Hepatic stellate cell (primary cell): Measurements from ENCODE around the gene TAF1B.

Experiments
- DNase-seq: peaks from one replicate; pipeline ENCODE4 v3.0.0; 2011; ENCODE audit warnings: low spot score

The TAF1B gene

GRCh38 chr2:9966491-9967022 lies 123.3 kb downstream of the TAF1B start:
- DNase-seq, result no peak

- DNase-seq, result no peak
These were observed 123.9 kb downstream of the TAF1B start for GRCh38 chr2:9967053-9967775.

GRCh38 chr2:9968553-9969497 lies 125.6 kb downstream of the TAF1B start:
- no peak for DNase-seq

GRCh38 chr2:9970200-9971044 lies 127.1 kb downstream of the TAF1B start:
- DNase-seq, result no peak

DNA sequence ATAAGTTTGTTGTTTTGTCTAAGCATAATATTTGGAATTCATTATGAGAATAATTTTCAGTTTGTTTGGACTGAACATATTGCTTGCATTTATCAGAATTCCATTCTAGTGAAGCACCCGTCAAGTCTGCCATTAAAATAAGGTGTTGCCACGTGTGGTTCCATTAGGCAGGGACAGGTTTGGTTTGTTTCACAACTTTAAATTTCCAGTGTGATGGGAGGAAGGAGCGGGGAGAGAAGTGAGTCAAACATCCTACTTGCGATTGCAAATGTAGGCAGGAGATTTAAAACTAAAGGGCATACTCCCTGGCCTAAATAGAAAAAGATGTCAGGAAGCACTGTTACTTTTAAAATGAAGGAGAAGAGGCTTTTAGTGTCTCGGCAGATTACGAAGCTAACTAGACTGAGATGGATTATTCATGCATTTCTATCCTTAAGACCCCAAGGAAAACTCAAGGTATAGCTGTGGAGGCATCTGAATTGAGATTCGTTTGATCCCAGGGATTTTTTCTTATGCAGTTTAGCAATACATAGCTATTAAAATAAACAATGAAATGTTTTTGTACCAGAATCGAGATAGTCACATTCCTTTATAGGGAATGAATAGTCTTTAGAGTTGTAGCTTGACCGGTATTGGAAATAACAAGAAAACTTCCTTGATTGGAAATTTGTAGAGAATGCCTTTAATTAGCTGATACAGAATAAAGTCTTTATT lies 128.0 kb downstream of the TAF1B start:
- DNase-seq, result no peak

DNA sequence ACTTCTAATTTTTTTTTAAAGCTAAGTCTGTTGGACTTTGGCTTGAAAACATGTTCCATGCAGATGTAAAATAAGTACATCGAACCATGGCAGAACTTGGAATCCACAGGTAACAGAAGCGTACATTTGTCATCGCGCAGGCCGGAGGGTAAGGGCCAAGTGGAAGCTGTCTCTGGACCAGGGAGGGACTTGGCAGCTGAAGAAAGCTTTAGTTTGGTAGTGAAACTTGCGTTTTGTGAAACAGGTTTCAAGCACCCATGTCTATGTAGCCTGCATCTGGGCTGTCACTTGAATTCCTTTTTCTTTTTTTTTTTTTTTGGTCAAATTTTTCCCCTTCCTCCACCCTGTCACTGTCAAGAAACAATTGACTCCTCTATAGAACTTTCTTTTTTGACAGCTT lies 128.6 kb downstream of the TAF1B start:
- no peak for DNase-seq

DNA sequence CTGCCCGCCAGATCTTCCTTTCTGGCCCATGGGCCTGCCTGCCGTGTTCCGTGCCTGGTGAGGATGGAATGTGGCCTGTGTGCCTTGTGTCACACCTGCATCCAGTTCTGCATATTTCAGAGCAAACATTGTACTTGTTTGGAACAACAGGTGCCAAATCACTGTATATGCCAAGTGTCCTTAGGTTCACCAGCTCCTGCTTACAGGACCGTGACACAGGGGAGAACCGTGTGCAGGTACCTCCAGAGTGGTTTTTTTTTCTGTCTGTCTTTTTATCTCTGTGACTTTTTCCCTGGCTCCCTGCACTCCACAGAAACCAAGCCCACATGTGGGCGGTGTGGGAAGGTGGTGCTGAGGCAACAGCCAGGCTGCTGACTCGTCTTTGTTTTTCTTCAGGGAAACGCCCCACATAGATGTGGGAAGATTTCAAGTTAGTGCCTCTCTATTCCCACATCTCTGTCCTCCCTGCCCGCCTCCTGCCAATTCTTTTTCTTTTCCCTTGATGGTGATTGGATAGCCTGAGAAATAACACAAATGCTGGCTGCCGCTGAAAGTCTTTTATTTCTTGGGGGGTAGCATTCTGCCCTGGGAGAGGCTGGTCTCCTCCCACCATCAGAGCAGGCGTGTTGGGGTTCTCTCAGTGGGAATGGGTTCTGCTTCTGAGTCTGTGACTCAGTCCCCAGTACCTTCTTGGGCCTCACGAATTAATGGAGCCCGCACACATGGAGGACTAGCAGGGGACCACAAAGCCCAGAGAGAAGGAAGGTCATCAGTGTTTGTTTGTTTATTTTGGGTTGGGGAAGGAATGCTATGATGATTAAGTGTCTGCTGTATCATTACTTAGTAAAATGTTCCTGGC lies 129.6 kb downstream of the TAF1B start:
- no peak for DNase-seq

DNA sequence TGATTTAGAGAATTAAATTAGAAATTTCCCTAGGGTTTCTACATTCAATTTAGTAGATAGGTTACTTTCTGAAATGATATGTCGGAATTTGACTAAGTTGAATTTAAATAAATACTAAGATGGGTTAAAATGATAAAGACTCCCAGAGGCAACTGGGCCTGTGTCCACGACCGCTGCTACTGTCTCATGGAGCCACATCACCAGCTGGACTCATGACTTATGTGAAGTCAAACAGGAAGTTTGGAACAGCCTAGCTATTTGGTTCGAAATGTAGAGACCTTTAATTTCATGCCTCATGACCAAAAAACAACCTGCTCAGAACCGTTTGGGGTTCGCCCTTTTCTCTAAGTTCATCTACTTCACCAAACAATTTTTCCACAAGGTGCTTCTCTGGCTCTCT lies 130.4 kb downstream of the TAF1B start:
- DNase-seq, result no peak

DNA sequence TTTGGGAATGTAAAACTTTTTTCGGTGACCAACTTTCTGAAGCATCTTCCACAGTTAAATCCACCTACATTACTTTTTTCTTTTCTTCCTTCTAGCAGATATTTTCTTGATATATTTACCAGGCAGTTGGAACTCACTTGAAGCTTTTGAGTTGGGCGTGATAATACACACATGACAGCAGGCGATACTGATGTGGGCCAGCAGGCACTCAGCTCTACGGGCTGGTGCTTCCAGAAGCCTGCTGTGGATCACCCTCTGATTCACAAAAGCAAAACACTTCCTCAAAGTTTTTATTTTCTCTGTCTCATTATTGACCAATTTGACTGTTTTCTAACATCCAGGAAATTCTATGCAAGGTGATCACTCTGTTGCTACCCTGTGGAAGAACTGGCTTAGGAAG lies 131.1 kb downstream of the TAF1B start:
- DNase-seq, result no peak

- DNase-seq, result no peak
These were observed 132.1 kb downstream of the TAF1B start for GRCh38 chr2:9975328-9975727.

- DNase-seq, result peak; percentile 89
These were observed 132.7 kb downstream of the TAF1B start for GRCh38 chr2:9975805-9976447.

- DNase-seq, result no peak
These were observed 136.7 kb downstream of the TAF1B start for GRCh38 chr2:9979977-9980376.

DNA sequence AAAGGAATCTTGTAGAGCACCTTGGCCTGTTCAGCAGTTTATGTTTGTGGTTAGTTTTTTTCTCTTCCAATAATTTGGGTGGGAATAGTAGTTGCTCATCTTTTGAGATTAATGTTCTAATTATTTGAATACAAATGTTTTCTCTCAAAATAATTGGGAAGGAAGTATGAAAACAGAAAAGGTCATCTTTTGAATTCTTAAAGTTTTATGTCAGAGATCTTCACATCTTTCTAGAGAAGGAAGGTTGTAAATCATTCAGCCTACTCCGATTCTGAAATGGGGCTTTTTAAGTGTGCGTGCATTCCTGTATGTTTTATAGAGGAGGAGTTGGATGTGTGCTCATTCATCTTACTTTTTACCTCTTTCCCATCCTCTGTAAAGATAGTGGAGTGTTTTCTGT lies 137.2 kb downstream of the TAF1B start:
- DNase-seq, result no peak

GRCh38 chr2:9981655-9982054 lies 138.4 kb downstream of the TAF1B start:
- DNase-seq, result no peak

GRCh38 chr2:9982248-9982647 lies 139.0 kb downstream of the TAF1B start:
- peak; percentile 58 for DNase-seq

DNA sequence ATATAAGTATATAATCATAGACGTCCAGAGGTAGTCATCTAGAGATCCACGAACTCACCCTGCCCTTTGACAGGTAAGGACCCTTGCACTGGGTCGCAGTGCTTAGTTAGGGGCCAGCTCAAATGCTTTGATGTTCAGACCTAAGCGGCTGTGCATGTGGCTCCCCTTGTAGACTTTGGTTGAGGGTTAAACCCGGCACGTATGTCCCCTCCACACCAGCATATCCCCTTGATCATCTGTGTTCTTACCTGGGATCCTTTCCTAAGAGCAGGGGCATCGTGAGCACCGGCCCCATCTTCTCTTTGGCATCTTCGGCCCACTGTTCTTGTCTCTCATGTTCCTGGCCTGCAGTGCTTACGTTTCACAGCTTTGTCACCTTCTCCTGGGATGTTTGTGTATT lies 139.6 kb downstream of the TAF1B start:
- no peak for DNase-seq

DNA sequence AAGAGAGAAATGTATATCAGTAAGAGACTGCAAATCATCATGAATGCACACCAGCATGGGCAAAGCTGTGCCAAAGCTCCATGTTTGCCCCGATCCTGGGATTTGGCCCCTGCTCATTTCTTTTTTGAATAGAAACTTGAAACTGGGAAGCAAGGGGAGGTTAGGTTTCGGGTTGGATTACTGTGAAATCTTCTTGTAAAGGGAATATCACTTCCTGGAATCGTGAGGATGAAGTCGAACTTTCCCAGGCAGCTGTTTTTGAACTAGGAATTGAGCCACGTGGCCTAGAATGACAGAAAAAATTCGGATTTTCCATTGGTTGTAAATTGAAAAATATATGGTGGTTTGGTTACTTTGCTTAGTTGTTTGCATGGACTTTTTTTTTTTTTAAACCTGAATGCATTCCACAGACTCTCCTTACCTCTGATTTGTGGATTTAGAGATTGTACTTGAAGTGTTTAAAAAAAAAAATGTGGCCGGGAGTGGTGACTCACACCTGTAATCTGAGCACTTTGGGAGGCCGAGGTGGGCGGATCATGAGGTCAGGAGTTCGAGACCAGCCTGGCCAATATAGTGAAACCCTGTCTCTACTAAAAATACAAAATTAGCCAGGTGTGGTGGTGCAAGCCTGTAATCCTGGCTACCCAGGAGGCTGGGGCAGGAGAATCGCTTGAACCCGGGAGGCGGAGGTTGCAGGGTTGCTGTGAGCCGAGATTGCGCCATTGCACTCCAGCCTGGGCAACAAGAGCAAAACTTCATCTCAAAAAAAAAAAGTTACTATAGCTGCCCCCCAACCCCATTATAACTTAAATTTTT lies 140.3 kb downstream of the TAF1B start:
- no peak for DNase-seq
